KOPT-K1 (cell line): Measurements from ENCODE around the gene KLHL41.
A peak's percentile ranks its signal among the peaks of the same experiment; 100 is the strongest.
"Not testable (repeated sequence)": the region's sequence is repeated elsewhere in the genome, so short reads cannot be mapped to it uniquely, and the experiment has no call there.

Experiments
- H3K27ac ChIP-seq: fragments of 200-600 bp; sonication (generic); 2 replicates; pipeline ENCODE4 v1.5.1; 2016; ENCODE audit warnings: antibody characterized with exemption, mild to moderate bottlenecking, low read depth, low read length; ENCODE audit not compliant: poor library complexity, severe bottlenecking
- H3K36me3 ChIP-seq: fragments of 200-600 bp; sonication (generic); 2 replicates; pipeline ENCODE4 v1.5.1; 2017; ENCODE audit warnings: antibody characterized with exemption, mild to moderate bottlenecking, low read length, moderate library complexity; ENCODE audit not compliant: insufficient read depth
- H3K9me3 ChIP-seq: fragments of 200-600 bp; sonication (generic); 2 replicates; pipeline ENCODE4 v1.5.1; 2017; ENCODE audit warnings: antibody characterized with exemption, low read length, mild to moderate bottlenecking; ENCODE audit not compliant: insufficient read depth, poor library complexity, severe bottlenecking

KLHL41 gene

GRCh38 chr2:169523681-169524080 is 14.2 kb downstream of the KLHL41 start:
- peaks cover 13% of the 10 kb centered on the region for H3K36me3 ChIP-seq
- no peaks in the 10 kb centered on the region for H3K9me3 ChIP-seq
- no peak overlapping the region for H3K27ac ChIP-seq

GRCh38 chr2:169525434-169525833 is 15.9 kb downstream of the KLHL41 start:
- peaks cover 30% of the 10 kb centered on the region for H3K36me3 ChIP-seq
- no peaks in the 10 kb centered on the region for H3K9me3 ChIP-seq
- H3K27ac ChIP-seq: no peak overlapping the region

DNA sequence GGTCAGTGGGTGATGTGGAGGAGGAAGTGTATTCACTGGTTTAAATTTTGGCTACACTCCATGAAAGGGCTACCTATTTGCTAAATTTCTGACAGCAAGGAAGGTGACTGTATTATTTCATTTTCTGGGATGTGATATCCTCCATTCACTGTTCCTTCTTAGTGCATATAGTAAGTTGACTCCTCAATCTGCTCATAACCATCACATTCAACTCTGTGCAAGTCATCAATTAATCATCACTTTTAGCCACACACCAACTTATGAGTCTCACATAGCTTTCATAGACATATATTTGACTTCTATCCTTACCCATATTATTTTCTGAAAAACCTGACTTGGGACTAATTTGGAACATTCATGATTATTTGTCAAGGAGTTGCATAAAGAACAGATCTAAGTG is 16.9 kb downstream of the KLHL41 start:
- Histone ChIP-seq H3K36me3 (peaks cover 39% of the 10 kb centered on the region), H3K27ac (no peak overlapping the region), H3K9me3 (no peaks in the 10 kb centered on the region)

DNA sequence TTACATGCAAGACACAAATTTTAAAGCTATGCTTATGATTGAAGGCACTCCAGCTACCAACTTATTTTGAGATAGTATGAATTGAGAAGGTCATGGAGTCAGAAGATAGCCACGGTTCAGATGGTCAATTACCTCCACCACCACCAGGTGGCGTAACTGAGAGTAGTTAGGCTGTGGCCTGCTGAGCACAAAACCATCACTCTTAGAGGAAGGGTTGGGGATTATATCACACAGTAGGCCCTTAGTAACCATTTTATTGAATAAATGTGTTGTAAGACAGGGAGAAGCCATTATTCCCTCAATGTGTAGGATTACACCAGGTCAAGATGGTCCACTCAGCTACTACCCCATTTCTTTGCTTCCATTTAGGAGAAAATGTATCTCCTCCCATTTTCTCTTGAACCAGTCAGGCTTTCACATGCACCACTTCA is 18.8 kb downstream of the KLHL41 start:
- Histone ChIP-seq H3K27ac (no peak overlapping the region), H3K36me3 (peaks cover 47% of the 10 kb centered on the region), H3K9me3 (no peaks in the 10 kb centered on the region)

GRCh38 chr2:169539460-169539859 is 30.0 kb downstream of the KLHL41 start:
- not testable (repeated sequence) for H3K9me3 ChIP-seq, H3K27ac ChIP-seq
- H3K36me3 ChIP-seq: peaks cover 80% of the 10 kb centered on the region

GRCh38 chr2:169540146-169540545 is 30.6 kb downstream of the KLHL41 start:
- Histone ChIP-seq H3K36me3 (peaks cover 81% of the 10 kb centered on the region), H3K27ac (no peak overlapping the region), H3K9me3 (no peaks in the 10 kb centered on the region)

DNA sequence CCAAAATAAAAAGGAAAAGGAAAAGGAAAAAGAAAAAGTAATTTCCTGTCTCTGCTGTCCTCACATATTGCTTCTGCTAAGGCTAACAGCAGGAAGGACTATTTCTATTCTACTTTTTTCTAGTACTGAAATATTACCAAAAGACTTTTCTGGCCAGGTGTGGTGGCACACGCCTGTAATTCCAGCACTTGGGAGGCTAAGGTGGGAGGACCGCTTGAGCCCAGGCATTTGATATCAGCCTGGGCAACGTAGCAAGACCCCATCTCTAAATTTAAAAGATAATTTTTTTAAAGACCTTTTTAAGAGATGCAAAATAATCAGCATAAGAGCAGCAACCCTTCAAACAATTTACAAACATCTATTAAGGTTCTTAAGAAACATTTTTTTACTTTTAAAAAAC is 32.9 kb downstream of the KLHL41 start:
- Histone ChIP-seq H3K27ac (no peak overlapping the region), H3K9me3 (no peaks in the 10 kb centered on the region), H3K36me3 (peaks cover 83% of the 10 kb centered on the region)

- H3K9me3 ChIP-seq: no peaks in the 10 kb centered on the region
- no peak overlapping the region for H3K27ac ChIP-seq
- H3K36me3 ChIP-seq: peaks cover 77% of the 10 kb centered on the region
These were observed 37.3 kb downstream of the KLHL41 start for GRCh38 chr2:169546756-169547155.

DNA sequence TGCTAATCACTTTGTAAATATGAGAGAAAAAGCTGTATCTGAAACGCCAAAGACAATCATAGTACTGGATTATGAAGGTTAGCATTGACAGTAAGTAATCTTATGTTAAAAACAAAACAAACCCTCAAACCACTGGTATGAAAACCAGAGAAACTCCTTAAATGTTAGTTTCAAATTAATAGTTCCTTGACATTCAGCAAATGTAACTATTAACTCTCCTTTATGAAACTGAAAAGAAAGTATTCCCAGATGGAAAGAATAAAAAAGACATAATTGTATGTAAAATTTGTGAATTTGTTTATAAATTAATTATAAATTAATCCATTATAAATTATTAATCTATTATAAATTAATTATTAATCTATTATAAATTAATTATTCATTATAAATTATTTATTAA is 51.9 kb downstream of the KLHL41 start:
- H3K27ac ChIP-seq: no peak overlapping the region
- H3K9me3 ChIP-seq: no peaks in the 10 kb centered on the region
- H3K36me3 ChIP-seq: peaks cover 58% of the 10 kb centered on the region

DNA sequence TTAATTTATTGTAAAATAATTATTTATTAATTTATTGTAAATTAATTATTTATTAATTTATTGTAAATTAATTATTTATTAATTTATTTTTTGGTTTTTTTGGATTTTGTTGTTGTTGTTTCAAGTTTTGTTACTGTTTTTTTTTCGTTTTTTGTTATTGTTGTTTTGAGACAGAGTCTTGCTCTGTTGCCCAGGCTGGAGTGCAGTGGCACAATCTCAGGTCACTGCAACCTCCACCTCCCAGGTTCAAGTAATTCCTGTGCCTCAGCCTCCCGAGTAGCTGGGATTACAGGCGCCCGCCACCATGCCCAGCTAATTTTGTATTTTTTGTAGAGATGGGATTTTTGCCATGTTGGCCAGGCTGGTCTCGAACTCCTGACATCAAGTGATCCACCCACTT is 52.6 kb downstream of the KLHL41 start:
- H3K27ac ChIP-seq, H3K9me3 ChIP-seq: not testable (repeated sequence)
- peaks cover 57% of the 10 kb centered on the region for H3K36me3 ChIP-seq

DNA sequence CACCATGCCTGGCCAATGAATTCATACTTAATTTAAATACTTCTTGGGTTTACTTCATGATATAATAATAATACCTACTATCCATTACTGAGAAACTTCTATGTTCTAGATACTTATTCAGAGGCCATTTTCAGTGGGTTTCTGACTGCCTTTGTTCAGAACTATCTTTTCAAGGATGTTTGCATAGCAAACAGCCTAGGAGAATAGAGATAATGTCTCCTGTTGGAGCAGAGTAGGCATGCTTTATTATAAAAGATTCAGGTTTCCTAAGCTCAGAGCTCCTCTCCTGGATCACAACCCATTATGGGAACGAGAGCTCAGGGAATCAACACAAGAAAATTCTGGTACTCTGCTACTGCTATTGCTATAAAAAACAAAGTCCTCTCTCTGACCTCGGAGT is 53.0 kb downstream of the KLHL41 start:
- H3K9me3 ChIP-seq: no peaks in the 10 kb centered on the region
- H3K27ac ChIP-seq: no peak overlapping the region
- peaks cover 60% of the 10 kb centered on the region for H3K36me3 ChIP-seq

GRCh38 chr2:169565686-169566085 is 56.2 kb downstream of the KLHL41 start:
- Histone ChIP-seq H3K27ac (no peak overlapping the region), H3K9me3 (no peaks in the 10 kb centered on the region), H3K36me3 (peaks cover 66% of the 10 kb centered on the region)

GRCh38 chr2:169569948-169570347 is 60.4 kb downstream of the KLHL41 start:
- Histone ChIP-seq H3K27ac (no peak overlapping the region), H3K36me3 (peaks cover 54% of the 10 kb centered on the region), H3K9me3 (no peaks in the 10 kb centered on the region)

DNA sequence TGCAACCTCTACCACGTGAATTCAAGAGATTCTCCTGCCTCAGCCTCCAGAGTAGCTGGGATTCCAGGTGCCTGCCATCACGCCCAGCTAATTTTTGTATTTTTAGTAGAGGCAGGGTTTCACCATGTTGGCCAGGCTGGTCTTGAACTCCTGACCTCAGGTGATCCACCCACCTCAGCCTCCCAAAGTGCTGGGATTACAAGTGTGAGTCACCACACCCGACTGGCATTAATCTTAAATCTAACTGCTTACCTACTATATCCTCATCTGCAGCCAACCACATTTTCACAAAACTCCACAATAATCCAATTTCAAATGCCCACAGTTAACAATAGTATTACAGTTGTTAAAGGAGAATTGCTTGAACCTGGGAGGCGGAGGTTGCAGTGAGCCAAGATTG is 61.2 kb downstream of the KLHL41 start:
- peaks cover 48% of the 10 kb centered on the region for H3K36me3 ChIP-seq
- not testable (repeated sequence) for H3K27ac ChIP-seq, H3K9me3 ChIP-seq

- no peaks in the 10 kb centered on the region for H3K9me3 ChIP-seq
- no peak overlapping the region for H3K27ac ChIP-seq
- peaks cover 40% of the 10 kb centered on the region for H3K36me3 ChIP-seq
These were observed 62.1 kb downstream of the KLHL41 start for GRCh38 chr2:169571571-169571970.

- Histone ChIP-seq H3K36me3 (peaks cover 35% of the 10 kb centered on the region), H3K9me3 (no peaks in the 10 kb centered on the region), H3K27ac (no peak overlapping the region)
These were observed 62.7 kb downstream of the KLHL41 start for GRCh38 chr2:169572189-169572588.

GRCh38 chr2:169572821-169573159 is 63.3 kb downstream of the KLHL41 start:
- Histone ChIP-seq H3K9me3 (no peaks in the 10 kb centered on the region), H3K27ac (peak overlapping the region; percentile 73)

More at GRCh38 chr2:169572821-169573159, 63.3 kb downstream of the KLHL41 start:
- peaks cover 29% of the 10 kb centered on the region for H3K36me3 ChIP-seq
